ENCODE results near the gene RAB6B.

The RAB6B gene

GRCh38 chr3:133928136-133928893 is 32.6 kb upstream of the RAB6B start:
- ChIA-PET CTCF (interaction anchor here (0.6 to 6.3 kb wide), 14 partner anchors 15 to 380 kb away, joined by 3 to 45 read pairs (median 4); no protein-coding TSS in a partner anchor), POLR2A (no interaction called here)
- H3K4me1 ChIP-seq (ENCODE audit: control insufficient read depth, insufficient read depth, low read length), result no peaks in the 10 kb centered on the region
- no peaks in the 10 kb centered on the region for H3K36me3 ChIP-seq (ENCODE audit: control insufficient read depth in 2 of 2, insufficient read depth in 1 of 2, low read length in 2 of 2)
- TF ChIP-seq TRIM28 (IDR thresholded peaks at IDR 0.05; ENCODE audit: borderline replicate concordance, low read length) (no peak), ZFHX2 (tag by site-specific recombination; conservative IDR thresholded peaks at IDR 0.05) (peak; percentile 22; the same call in 1 of the 2 replicates), ZNF391 (tag by site-specific recombination; IDR thresholded peaks at IDR 0.05; ENCODE audit: borderline replicate concordance, low read depth) (no peak), EGR2 (tag by site-specific recombination; IDR thresholded peaks at IDR 0.05; ENCODE audit: low read depth) (peak; percentile 45; the same call in 1 of the 2 replicates)
- H3K27ac ChIP-seq (ENCODE audit: extremely low read depth, low read depth, low read length), result no peak overlapping the region
- no peaks in the 10 kb centered on the region for H3K9me3 ChIP-seq (ENCODE audit: control insufficient read depth, insufficient read depth, low read depth, low read length)
- H3K4me3 ChIP-seq (ENCODE audit: low read depth, low read length), result no peak overlapping the region

DNA sequence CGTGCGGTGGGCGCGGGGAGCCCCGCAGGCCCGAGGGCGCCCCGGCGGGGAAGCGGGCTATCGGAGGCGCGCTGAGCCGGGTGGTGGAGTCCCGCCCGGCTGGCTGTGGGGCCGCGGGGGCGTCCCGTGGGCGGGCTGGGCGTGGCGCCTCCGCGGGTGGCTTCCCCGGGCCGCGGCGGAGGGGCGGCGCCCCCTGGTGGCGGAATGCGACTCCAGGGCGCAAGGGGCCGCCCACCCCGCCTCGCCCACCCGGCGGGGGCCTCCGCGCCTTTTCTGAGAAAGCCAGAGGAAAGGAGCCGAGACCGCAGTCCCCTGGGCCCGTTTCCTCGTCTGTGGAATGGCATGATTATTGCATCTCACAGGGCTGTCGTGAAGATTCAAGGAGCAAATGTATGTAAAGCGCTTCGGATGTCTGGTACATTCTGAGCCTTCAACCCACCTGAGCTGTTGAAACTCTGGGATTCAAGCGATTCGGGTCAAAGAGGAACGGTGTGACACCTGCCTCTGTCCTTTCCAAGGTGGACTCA is 31.9 kb upstream of the RAB6B start:
- H3K27ac ChIP-seq (ENCODE audit: extremely low read depth, low read depth, low read length), result no peak overlapping the region; the same call in 1 of the 2 replicates
- H3K4me3 ChIP-seq (ENCODE audit: low read depth, low read length), result peak overlapping the region; percentile 15
- H3K4me1 ChIP-seq (ENCODE audit: control insufficient read depth, insufficient read depth, low read length), result no peaks in the 10 kb centered on the region
- TF ChIP-seq ZNF423 (tag by site-specific recombination; IDR thresholded peaks at IDR 0.05) (no peak), ZNF114 (tag by site-specific recombination; IDR thresholded peaks at IDR 0.05) (no peak), GLI4 (tag by site-specific recombination; IDR thresholded peaks at IDR 0.05) (no peak), PRDM4 (tag by site-specific recombination; IDR thresholded peaks at IDR 0.05) (no peak), ZFHX2 (tag by site-specific recombination; conservative IDR thresholded peaks at IDR 0.05) (peak; percentile 52; the same call in 1 of the 2 replicates), ZNF19 (tag by site-specific recombination; IDR thresholded peaks at IDR 0.05; ENCODE audit: low read depth) (no peak), ZNF677 (tag by site-specific recombination; IDR thresholded peaks at IDR 0.05) (no peak), ZNF18 (tag by site-specific recombination; IDR thresholded peaks at IDR 0.05) (no peak), PRDM10 (tag by site-specific recombination; IDR thresholded peaks at IDR 0.05) (peak; percentile 61), ZNF776 (tag by site-specific recombination; IDR thresholded peaks at IDR 0.05; ENCODE audit: borderline replicate concordance) (no peak)
- no peaks in the 10 kb centered on the region for H3K9me3 ChIP-seq (ENCODE audit: control insufficient read depth, insufficient read depth, low read depth, low read length)
- H3K36me3 ChIP-seq (ENCODE audit: control insufficient read depth in 2 of 2, insufficient read depth in 1 of 2, low read length in 2 of 2), result no peaks in the 10 kb centered on the region
- ChIA-PET CTCF (interaction anchor here (0.6 to 6.3 kb wide), 12 partner anchors 15 to 380 kb away, joined by 3 to 45 read pairs (median 3); no protein-coding TSS in a partner anchor), POLR2A (no interaction called here)

Data from HEK293 (cell line).